ENCODE results near the gene B4GALT1.

GRCh38 chr9:33167972-33168461 lies 881 bp upstream of the B4GALT1 start:
- no peak for TF ChIP-seq POLR2A (IDR thresholded peaks at IDR 0.05; ENCODE audit: low read length)
- TF ChIP-seq GATA1 (IDR thresholded peaks at IDR 0.05; ENCODE audit: low read depth, low read length): no peak
